SK-N-SH (cell line): Measurements from ENCODE around the gene CCNG2. TPM values are rescaled to one million over a fixed set of nuclear protein-coding genes. Genes with fewer than 3 reads are reported as not detected.

Experiments used
- CTCF ChIA-PET: fragments of 300-600, 350-600 bp; formaldehyde crosslinking; extraction: SDS; loops from one replicate; lab custom pipeline; 2021; lab: Yijun Ruan, JAX
- POLR2A ChIA-PET: fragments of 350-600 bp; sonication (Branson Sonifier 250); formaldehyde crosslinking; extraction: SDS; loops from one replicate; lab custom pipeline; 2020; ENCODE audit warnings: antibody characterized with exemption, inconsistent platforms; lab: Yijun Ruan, JAX
- DNase-seq: peaks from one replicate; pipeline ENCODE4 v3.0.0; 2012
- H2AFZ ChIP-seq: fragments of 200-600 bp; sonication (generic); 2 replicates; pipeline ENCODE4 v1.8.1; 2016; ENCODE audit warnings: antibody characterized with exemption, mild to moderate bottlenecking, low read depth
- H3F3A ChIP-seq: fragments of 200-600 bp; sonication (generic); replicated peaks from 2 replicates; pipeline ENCODE3; 2016; ENCODE audit warnings: antibody characterized with exemption, mild to moderate bottlenecking; ENCODE audit not compliant: insufficient read depth
- H3K27ac ChIP-seq, 2 experiments: fragments of 200-500 bp in 1 of 2; fragments of 200-600 bp in 1 of 2; sonication (Bioruptor generic) in 1 of 2; sonication (generic), shearing (Covaris generic) in 1 of 2; 2 replicates each; pipeline versions ENCODE4 v1.5.1 to v1.6.1; 2014 to 2016; ENCODE audit warnings: low read depth in 2 of 2, inconsistent platforms in 1 of 2, low read length in 1 of 2, mild to moderate bottlenecking in 1 of 2, mixed read lengths in 1 of 2
- H3K27me3 ChIP-seq: fragments of 200-600 bp; sonication (generic), shearing (Covaris generic); 2 replicates; pipeline ENCODE4 v1.6.1; 2016; ENCODE audit warnings: mixed run types; ENCODE audit not compliant: insufficient read depth
- H3K36me3 ChIP-seq, 2 experiments: fragments of 200-500 bp in 1 of 2; fragments of 200-600 bp in 1 of 2; sonication (Bioruptor generic) in 1 of 2; sonication (generic) in 1 of 2; replicated peaks in 1 of 2; 2 replicates each; pipeline versions ENCODE3 to v1.5.1; 2014 to 2016; ENCODE audit warnings: low read length in 1 of 2, mild to moderate bottlenecking in 1 of 2; ENCODE audit not compliant: insufficient read depth in 2 of 2, control insufficient read depth in 1 of 2
- H3K4me1 ChIP-seq, 2 experiments: fragments of 200-500 bp in 1 of 2; fragments of 200-600 bp in 1 of 2; sonication (Bioruptor generic) in 1 of 2; sonication (generic), shearing (Covaris generic) in 1 of 2; 2 replicates each; pipeline versions ENCODE4 v1.5.1 to v1.6.1; 2014 to 2016; ENCODE audit warnings: low read depth in 1 of 2, low read length in 1 of 2, mixed run types in 1 of 2; ENCODE audit not compliant: insufficient read depth in 2 of 2, control insufficient read depth in 1 of 2
- H3K4me2 ChIP-seq: fragments of 200-600 bp; sonication (generic), shearing (Covaris generic); 2 replicates; pipeline ENCODE4 v1.6.1; 2017; ENCODE audit warnings: mixed run types
- H3K4me3 ChIP-seq, 2 experiments: fragments of 200-500 bp in 1 of 2; fragments of 200-600 bp in 1 of 2; sonication (Bioruptor generic) in 1 of 2; sonication (generic), shearing (Covaris generic) in 1 of 2; 2 replicates each; pipeline versions ENCODE4 v1.5.1 to v1.8.1; 2014 to 2016; ENCODE audit warnings: low read depth in 2 of 2, inconsistent platforms in 1 of 2, low read length in 1 of 2, mild to moderate bottlenecking in 1 of 2, mixed read lengths in 1 of 2, moderate library complexity in 1 of 2
- H3K79me2 ChIP-seq: fragments of 200-600 bp; sonication (generic); 2 replicates; pipeline ENCODE4 v1.8.1; 2017; ENCODE audit warnings: mild to moderate bottlenecking; ENCODE audit not compliant: insufficient read depth
- H3K9ac ChIP-seq: fragments of 200-600 bp; sonication (generic); 2 replicates; pipeline ENCODE4 v1.6.1; 2017; ENCODE audit warnings: mixed run types
- H3K9me2 ChIP-seq: fragments of 200-600 bp; sonication (generic); 2 replicates; pipeline ENCODE4 v1.6.1; 2017; ENCODE audit warnings: mixed run types
- H3K9me3 ChIP-seq: fragments of 200-600 bp; sonication (generic); 2 replicates; pipeline ENCODE4 v1.6.1; 2017; ENCODE audit warnings: mixed run types, mild to moderate bottlenecking, moderate library complexity
- H4K20me1 ChIP-seq: fragments of 200-600 bp; sonication (generic); 2 replicates; pipeline ENCODE4 v1.6.1; 2017; ENCODE audit warnings: mild to moderate bottlenecking, mixed run types; ENCODE audit not compliant: insufficient read depth
- CTCF ChIP-seq: fragments of 200-600 bp; sonication (generic); IDR thresholded peaks from 2 replicates; pipeline ENCODE4 v1.6.1; 2017; ENCODE audit warnings: antibody characterized with exemption, mild to moderate bottlenecking, moderate library complexity
- EP300 ChIP-seq, 2 experiments: IDR thresholded peaks; 2 replicates each; pipeline versions ENCODE4 v1.4.0 to v1.6.1; 2012; ENCODE audit warnings: borderline replicate concordance in 1 of 2, low read depth in 1 of 2, low read length in 1 of 2
- GATA2 ChIP-seq: sonication (generic); formaldehyde crosslinking; IDR thresholded peaks from 2 replicates; pipeline ENCODE4 v1.5.0; 2020; ENCODE audit warnings: mild to moderate bottlenecking, missing genetic modification reagents
- MEF2A ChIP-seq: IDR thresholded peaks from 2 replicates; pipeline ENCODE4 v1.4.0; 2012; ENCODE audit warnings: low read depth, borderline replicate concordance
- NFIC ChIP-seq: IDR thresholded peaks from 2 replicates; pipeline ENCODE4 v1.4.0; 2012; ENCODE audit warnings: borderline replicate concordance
- TAF1 ChIP-seq: IDR thresholded peaks from 2 replicates; pipeline ENCODE4 v1.6.1; 2012; ENCODE audit warnings: low read depth, mild to moderate bottlenecking, low read length, moderate library complexity, borderline replicate concordance
- TCF12 ChIP-seq: IDR thresholded peaks from 2 replicates; pipeline ENCODE4 v1.4.0; 2012
- WGBS: methylation state at CpG from one replicate; pipeline ENCODE4 v1.1.6; 2017; ENCODE audit warnings: low lambda C conversion rate; 5-methylcytosine and 5-hydroxymethylcytosine counted together
- polyA plus RNA-seq, 3 experiments: library from polyadenylated mRNA; depleted of rRNA; stranded (reverse); fragments of >200 nt; gene quantifications; 2 replicates each; pipeline ENCODE4 v1.2.3, GENCODE V29; 2012
- TF ChIP-seq, protein P1 (sequence below): fragments of 150-350 bp; IDR thresholded peaks from 2 replicates; pipeline ENCODE4 v1.6.1; 2016; ENCODE audit warnings: mild to moderate bottlenecking, low read depth, low read length

Gene CCNG2
- polyA plus RNA-seq, 1 of the 3 experiments (the other 2 are of a cell fraction): 8.9 TPM

DNA sequence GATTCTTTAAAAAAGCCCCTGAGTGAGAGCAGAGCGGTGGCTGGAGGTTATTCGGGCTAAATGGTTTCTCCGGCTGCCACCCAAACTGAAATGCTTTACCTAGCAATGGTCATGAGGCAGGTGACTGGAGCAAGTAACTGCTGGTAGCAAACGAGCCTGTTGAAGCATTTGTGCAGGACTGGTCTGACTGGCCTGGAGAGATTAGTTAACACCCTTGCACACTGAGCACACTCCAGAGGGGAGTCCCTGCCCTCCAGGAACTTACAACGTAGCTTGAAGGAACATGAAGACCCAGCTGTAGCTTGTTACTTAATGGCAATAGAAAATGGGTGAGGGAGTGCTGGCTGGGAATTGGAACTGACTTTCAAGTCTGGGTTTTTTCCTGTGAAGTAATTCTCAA is 40.4 kb downstream of the CCNG2 start (continued):
- TF ChIP-seq, protein P1, sequence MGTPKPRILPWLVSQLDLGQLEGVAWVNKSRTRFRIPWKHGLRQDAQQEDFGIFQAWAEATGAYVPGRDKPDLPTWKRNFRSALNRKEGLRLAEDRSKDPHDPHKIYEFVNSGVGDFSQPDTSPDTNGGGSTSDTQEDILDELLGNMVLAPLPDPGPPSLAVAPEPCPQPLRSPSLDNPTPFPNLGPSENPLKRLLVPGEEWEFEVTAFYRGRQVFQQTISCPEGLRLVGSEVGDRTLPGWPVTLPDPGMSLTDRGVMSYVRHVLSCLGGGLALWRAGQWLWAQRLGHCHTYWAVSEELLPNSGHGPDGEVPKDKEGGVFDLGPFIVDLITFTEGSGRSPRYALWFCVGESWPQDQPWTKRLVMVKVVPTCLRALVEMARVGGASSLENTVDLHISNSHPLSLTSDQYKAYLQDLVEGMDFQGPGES: no peak
- TF ChIP-seq NFIC: no peak
- no peak for TF ChIP-seq GATA2 (CRISPR knock-in tag)
- TF ChIP-seq, all 33 proteins: peak for 0

GRCh38 chr4:77197831-77198230 is 40.8 kb downstream of the CCNG2 start:
- Histone ChIP-seq H2AFZ (no peak overlapping the region), H3K4me1 (no peaks in the 10 kb centered on the region), H3K4me2 (no peak overlapping the region), H3K9ac (no peak overlapping the region), H3K36me3 (no peaks in the 10 kb centered on the region), H3K27me3 (peaks cover 19% of the 10 kb centered on the region; the same call in 1 of the 2 replicates), H3K4me3 (no peak overlapping the region), H4K20me1 (no peaks in the 10 kb centered on the region), H3K9me3 (no peaks in the 10 kb centered on the region), H3F3A (no peaks in the 10 kb centered on the region), H3K79me2 (no peaks in the 10 kb centered on the region), H3K9me2 (no peaks in the 10 kb centered on the region), H3K27ac (no peak overlapping the region)
- CTCF ChIA-PET: interaction anchor here (0.6 to 7.2 kb wide), 3 partner anchors 102 to 1117 kb away, joined by 3 to 106 read pairs (median 9); no protein-coding TSS in a partner anchor
- WGBS: 17% methylated on average over 2 of the region's 2 CpGs
- POLR2A ChIA-PET: no interaction called here
- TF ChIP-seq MEF2A (no peak), TCF12 (no peak), TAF1 (no peak), CTCF (no peak)
- no peak for DNase-seq

DNA sequence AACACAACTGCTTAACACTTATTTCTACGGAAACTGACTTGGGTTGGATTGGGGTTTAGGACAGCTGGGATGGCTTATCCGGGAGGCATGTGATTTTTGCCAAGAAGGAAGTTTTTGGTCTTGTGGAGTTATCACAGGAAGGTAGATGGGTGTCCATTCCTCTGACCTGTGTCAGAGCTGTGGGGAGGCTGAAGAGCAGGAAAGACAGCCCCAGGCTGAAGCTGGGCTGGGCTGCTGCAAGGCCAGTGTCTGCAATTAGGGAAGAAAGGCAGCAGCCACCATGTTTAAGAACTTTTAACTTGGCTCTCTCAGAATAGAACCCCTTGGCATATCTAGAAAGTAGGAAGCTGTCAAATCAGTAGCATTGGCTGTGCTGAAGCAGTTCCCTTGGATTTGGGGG is 42.3 kb downstream of the CCNG2 start:
- no peaks in the 10 kb centered on the region for H3K79me2 ChIP-seq
- 52% methylated on average over 2 of the region's 2 CpGs for WGBS
- no peak overlapping the region for H3K4me2 ChIP-seq
- no peaks in the 10 kb centered on the region; a peak in 1 of 4 replicates for H3K4me1 ChIP-seq
- no peak for TF ChIP-seq EP300 (IDR thresholded peaks at IDR 0.05; ENCODE audit: borderline replicate concordance in 1 of 2, low read depth in 1 of 2, low read length in 1 of 2)
- no peaks in the 10 kb centered on the region for H3K9me2 ChIP-seq
- no peaks in the 10 kb centered on the region for H3F3A ChIP-seq
- H3K9ac ChIP-seq: no peak overlapping the region
- no peak overlapping the region for H3K4me3 ChIP-seq
- ChIA-PET POLR2A (no interaction called here), CTCF (interaction anchor here (0.7 to 7.2 kb wide), 6 partner anchors 10 to 441 kb away, joined by 3 to 106 read pairs (median 4); no protein-coding TSS in a partner anchor)
- no peaks in the 10 kb centered on the region for H4K20me1 ChIP-seq
- H3K36me3 ChIP-seq: no peaks in the 10 kb centered on the region
- no peak for DNase-seq
- no peak overlapping the region for H3K27ac ChIP-seq
- H2AFZ ChIP-seq: no peak overlapping the region
- H3K9me3 ChIP-seq: no peaks in the 10 kb centered on the region
- H3K27me3 ChIP-seq: peaks cover 19% of the 10 kb centered on the region; the same call in 1 of the 2 replicates
